ENCODE results near the gene UNC80.

Gene UNC80

GRCh38 chr2:209757163-209757562 is 14.5 kb upstream of the UNC80 start:
- no peak for DNase-seq (ENCODE audit: low read depth)
- in situ Hi-C loops (cut with HindIII; ENCODE audit: low sequenced_read_pairs), result no loop called here
- TF ChIP-seq CTCF (IDR thresholded peaks at IDR 0.05; ENCODE audit: low read depth, low read length, missing control alignments), result no peak
- no peak overlapping the region for H3K4me3 ChIP-seq (ENCODE audit: low read depth, low read length)

- H3K4me3 ChIP-seq (ENCODE audit: low read depth, low read length), result no peak overlapping the region
- no peak for TF ChIP-seq CTCF (IDR thresholded peaks at IDR 0.05; ENCODE audit: low read depth, low read length, missing control alignments)
- in situ Hi-C loops (cut with HindIII; ENCODE audit: low sequenced_read_pairs), result no loop called here
- DNase-seq (ENCODE audit: low read depth), result no peak
Observed at GRCh38 chr2:209761566-209761965, 10.1 kb upstream of the UNC80 start.

- TF ChIP-seq CTCF (IDR thresholded peaks at IDR 0.05; ENCODE audit: low read depth, low read length, missing control alignments), result no peak
- DNase-seq (ENCODE audit: low read depth), result no peak
- in situ Hi-C loops (cut with HindIII; ENCODE audit: low sequenced_read_pairs), result no loop called here
- no peak overlapping the region for H3K4me3 ChIP-seq (ENCODE audit: low read depth, low read length)
Observed at GRCh38 chr2:209762563-209762962, 9.1 kb upstream of the UNC80 start.

- TF ChIP-seq CTCF (IDR thresholded peaks at IDR 0.05; ENCODE audit: low read depth, low read length, missing control alignments), result no peak
- in situ Hi-C loops (cut with HindIII; ENCODE audit: low sequenced_read_pairs), result no loop called here
- H3K4me3 ChIP-seq (ENCODE audit: low read depth, low read length), result no peak overlapping the region
- no peak for DNase-seq (ENCODE audit: low read depth)
Observed at GRCh38 chr2:209763106-209763505, 8.5 kb upstream of the UNC80 start.

- DNase-seq (ENCODE audit: low read depth), result no peak
Observed at GRCh38 chr2:209766613-209767012, 5.0 kb upstream of the UNC80 start.

GRCh38 chr2:209767316-209767715 is 4.3 kb upstream of the UNC80 start:
- no peak overlapping the region for H3K4me3 ChIP-seq (ENCODE audit: low read depth, low read length)
- in situ Hi-C loops (cut with HindIII; ENCODE audit: low sequenced_read_pairs), result no loop called here
- no peak for DNase-seq (ENCODE audit: low read depth)
- TF ChIP-seq CTCF (IDR thresholded peaks at IDR 0.05; ENCODE audit: low read depth, low read length, missing control alignments), result no peak

More at GRCh38 chr2:209766613-209767012, 5.0 kb upstream of the UNC80 start:
- H3K4me3 ChIP-seq (ENCODE audit: low read depth, low read length), result no peak overlapping the region
- no peak for TF ChIP-seq CTCF (IDR thresholded peaks at IDR 0.05; ENCODE audit: low read depth, low read length, missing control alignments)
- in situ Hi-C loops (cut with HindIII; ENCODE audit: low sequenced_read_pairs), result no loop called here

GRCh38 chr2:209768557-209768956 is 3.1 kb upstream of the UNC80 start:
- in situ Hi-C loops (cut with HindIII; ENCODE audit: low sequenced_read_pairs), result no loop called here
- no peak for TF ChIP-seq CTCF (IDR thresholded peaks at IDR 0.05; ENCODE audit: low read depth, low read length, missing control alignments)
- no peak for DNase-seq (ENCODE audit: low read depth)
- H3K4me3 ChIP-seq (ENCODE audit: low read depth, low read length), result no peak overlapping the region
